Psoas muscle (tissue), 8 donors: Measurements from ENCODE around the gene UGT1A4. TPM values are rescaled to one million over a fixed set of nuclear protein-coding genes. Genes with fewer than 3 reads are reported as not detected.
"Not testable (repeated sequence)": the region's sequence is repeated elsewhere in the genome, so short reads cannot be mapped to it uniquely, and the experiment has no call there.

Experiments
- ATAC-seq, 4 donors: fragments of 200-7000 bp; cut with Tn5 transposase; one replicate each; pipeline ENCODE4 v1.9.1; 2020; ENCODE audit warnings: moderate library complexity in 3 of 4, mild to moderate bottlenecking in 2 of 4
- DNase-seq, 2 donors: peaks; one replicate each; pipeline ENCODE4 v3.0.0-alpha.2; 2020
- H3K27ac ChIP-seq: fragments of 200-600 bp; one replicate; pipeline ENCODE4 v1.8.0; 2022
- H3K27me3 ChIP-seq, 3 donors: fragments of 200-600 bp in 1 of 3; one replicate each; pipeline versions ENCODE4 v1.6.1 to v1.8.0; 2013 to 2022; ENCODE audit warnings: low read length in 2 of 3, mild to moderate bottlenecking in 2 of 3, moderate library complexity in 1 of 3; ENCODE audit not compliant: insufficient read depth in 3 of 3
- H3K36me3 ChIP-seq, 2 donors: fragments of 200-600 bp in 1 of 2; one replicate each; pipeline versions ENCODE4 v1.6.1 to v1.8.0; 2013 to 2022; ENCODE audit warnings: low read depth in 1 of 2, mild to moderate bottlenecking in 1 of 2, moderate library complexity in 1 of 2; ENCODE audit not compliant: insufficient read depth in 1 of 2
- H3K4me1 ChIP-seq: fragments of 200-600 bp; one replicate; pipeline ENCODE4 v1.8.0; 2022
- H3K4me3 ChIP-seq: fragments of 200-600 bp; one replicate; pipeline ENCODE4 v1.8.0; 2022; ENCODE audit warnings: mild to moderate bottlenecking
- H3K9me3 ChIP-seq: fragments of 200-600 bp; one replicate; pipeline ENCODE4 v1.8.0; 2022
- WGBS, 3 donors: extraction: QIAGEN DNeasy Blood & Tissue Kit; methylation state at CpG; one replicate each; pipeline versions ENCODE4 v1.1.6 to v1.1.7; 2013; 5-methylcytosine and 5-hydroxymethylcytosine counted together
- intact Hi-C, 2 donors: fragments of 100-400 bp; cut with DNase I; formaldehyde crosslinking; loops; one replicate each; pipeline versions ENCODE4 v1.11.0 to v1.14.2; 2022
- polyA plus RNA-seq, 3 donors: library from polyadenylated mRNA; stranded (reverse); fragments of 200-250 nt; gene quantifications; one replicate each; pipeline ENCODE4 v1.2.3, GENCODE V29; 2013
- total RNA-seq, 4 donors: library from RNA; stranded (reverse); fragmentation: NEBNext Ultra II Directional in 2 of 4; extraction: Animal tissue kit (Norgen Biotek cat#: 25700) in 2 of 4; gene quantifications; one replicate each; pipeline versions ENCODE4 v1.2.1 to v1.2.4, GENCODE V29; 2021 to 2023
- TF ChIP-seq, protein P1 (sequence below): fragments of 200-600 bp; IDR thresholded peaks from one replicate; pipeline ENCODE4 v1.8.0; 2022; ENCODE audit warnings: antibody characterized with exemption
- donor health status: healthy with polysubstance abuse.
- donor health status: DM: no; HTN: no; CAD: no; lungs with moderate emphysema.
- donor health status: Bipolar disorder and iron deficiency.
- donor health status: healthy.
- donor health status: DM: yes; HTN: yes; CAD: no.
- donor health status: DM: no; HTN: no; CAD: no.
- donor health status: DM: no; HTN: no; CAD: no.
- donor health status: DM: yes; HTN: yes; CAD: no.

UGT1A4 gene
- total and polyA plus RNA-seq, 7 donors: not detected

DNA sequence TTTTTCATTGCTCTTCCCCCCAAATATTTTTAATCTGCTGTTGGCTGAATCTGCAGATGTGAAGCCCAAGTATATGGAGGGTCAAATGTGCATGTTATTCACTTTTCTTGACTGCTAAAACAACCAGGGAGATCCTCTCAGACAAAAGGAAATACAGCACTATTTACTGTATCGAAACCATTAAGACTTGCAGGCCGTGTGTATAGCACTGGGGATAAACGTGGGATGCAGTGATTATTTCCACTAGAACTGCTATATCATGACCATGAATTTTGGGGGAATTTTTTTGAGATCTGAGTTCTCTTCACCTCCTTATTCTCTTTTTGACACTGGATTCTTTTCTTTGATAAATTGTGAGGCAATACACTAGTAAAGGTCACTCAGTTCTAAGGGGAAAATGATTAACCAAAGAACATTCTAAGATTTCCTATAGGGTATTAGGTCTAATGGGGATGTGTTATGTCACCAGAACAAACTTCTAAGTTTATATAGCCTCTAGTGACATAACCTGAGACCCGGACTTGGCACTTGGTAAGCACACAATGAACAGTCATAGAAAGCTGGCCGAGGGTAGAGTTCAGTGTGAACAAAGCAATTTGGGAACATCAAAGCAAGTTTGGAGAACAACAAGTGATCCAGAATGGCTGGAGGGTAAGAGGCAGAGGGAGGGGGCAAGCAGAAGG is 26.7 kb downstream of the UGT1A4 start:
- no peak for ATAC-seq
- intact Hi-C loops: no loop called here
- Histone ChIP-seq H3K9me3 (no peaks in the 10 kb centered on the region), H3K36me3 (no peaks in the 10 kb centered on the region), H3K27me3 (no peaks in the 10 kb centered on the region), H3K4me1 (no peaks in the 10 kb centered on the region), H3K4me3 (no peak overlapping the region), H3K27ac (no peak overlapping the region)
- TF ChIP-seq, protein P1, sequence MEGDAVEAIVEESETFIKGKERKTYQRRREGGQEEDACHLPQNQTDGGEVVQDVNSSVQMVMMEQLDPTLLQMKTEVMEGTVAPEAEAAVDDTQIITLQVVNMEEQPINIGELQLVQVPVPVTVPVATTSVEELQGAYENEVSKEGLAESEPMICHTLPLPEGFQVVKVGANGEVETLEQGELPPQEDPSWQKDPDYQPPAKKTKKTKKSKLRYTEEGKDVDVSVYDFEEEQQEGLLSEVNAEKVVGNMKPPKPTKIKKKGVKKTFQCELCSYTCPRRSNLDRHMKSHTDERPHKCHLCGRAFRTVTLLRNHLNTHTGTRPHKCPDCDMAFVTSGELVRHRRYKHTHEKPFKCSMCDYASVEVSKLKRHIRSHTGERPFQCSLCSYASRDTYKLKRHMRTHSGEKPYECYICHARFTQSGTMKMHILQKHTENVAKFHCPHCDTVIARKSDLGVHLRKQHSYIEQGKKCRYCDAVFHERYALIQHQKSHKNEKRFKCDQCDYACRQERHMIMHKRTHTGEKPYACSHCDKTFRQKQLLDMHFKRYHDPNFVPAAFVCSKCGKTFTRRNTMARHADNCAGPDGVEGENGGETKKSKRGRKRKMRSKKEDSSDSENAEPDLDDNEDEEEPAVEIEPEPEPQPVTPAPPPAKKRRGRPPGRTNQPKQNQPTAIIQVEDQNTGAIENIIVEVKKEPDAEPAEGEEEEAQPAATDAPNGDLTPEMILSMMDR: no peak
- DNase-seq: no peak
- WGBS, 3 donors: 53 to 60% (median 56%) methylated on average over 5 of the region's 5 CpGs

DNA sequence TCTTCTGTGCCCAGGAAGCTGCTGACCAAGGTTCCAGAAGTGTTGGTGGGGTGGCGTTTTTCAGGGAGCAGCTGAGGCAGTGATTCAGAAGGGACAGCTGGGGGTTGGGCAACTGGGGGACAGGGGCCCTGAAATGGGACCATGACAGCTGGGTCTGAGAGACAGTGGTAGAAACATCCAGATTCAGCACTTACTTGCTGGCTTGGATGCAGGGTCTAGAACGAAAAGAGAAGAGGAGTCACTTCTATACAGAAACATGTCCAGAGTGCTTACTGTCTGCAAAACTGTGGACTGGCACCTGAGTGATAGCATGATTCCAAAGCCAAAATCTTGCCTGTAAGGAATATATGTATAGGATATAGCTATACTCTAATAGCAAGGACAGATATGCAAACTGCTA is 27.3 kb downstream of the UGT1A4 start:
- H3K9me3 ChIP-seq, H3K4me3 ChIP-seq, H3K4me1 ChIP-seq, H3K27me3 ChIP-seq, intact Hi-C loops, H3K27ac ChIP-seq, DNase-seq, H3K36me3 ChIP-seq, ATAC-seq: not testable (repeated sequence)
- WGBS, 3 donors: 55 to 72% (median 56%) methylated on average over 2 of the region's 2 CpGs

GRCh38 chr2:233746475-233747282 is 28.1 kb downstream of the UGT1A4 start:
- TF ChIP-seq, protein P1: no peak

DNA sequence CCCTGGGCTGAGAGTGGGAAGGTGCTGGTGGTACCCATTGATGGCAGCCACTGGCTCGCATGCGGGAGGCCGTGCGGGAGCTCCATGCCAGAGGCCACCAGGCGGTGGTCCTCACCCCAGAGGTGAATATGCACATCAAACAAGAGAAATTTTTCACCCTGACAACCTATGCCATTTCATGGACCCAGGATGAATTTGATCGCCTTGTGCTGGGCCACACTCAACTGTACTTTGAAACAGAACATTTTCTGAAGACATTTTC is 28.7 kb downstream of the UGT1A4 start:
- no peaks in the 10 kb centered on the region for H3K4me1 ChIP-seq
- no peaks in the 10 kb centered on the region for H3K27me3 ChIP-seq
- H3K9me3 ChIP-seq: no peaks in the 10 kb centered on the region
- intact Hi-C loops: no loop called here
- TF ChIP-seq, protein P1: no peak
- H3K4me3 ChIP-seq: no peak overlapping the region
- no peak overlapping the region for H3K27ac ChIP-seq
- no peak for DNase-seq
- WGBS, 3 donors: 87 to 97% (median 92%) methylated on average over 6 of the region's 6 CpGs
- no peak for ATAC-seq
- no peaks in the 10 kb centered on the region for H3K36me3 ChIP-seq

More at GRCh38 chr2:233746475-233747282, 28.1 kb downstream of the UGT1A4 start:
- Histone ChIP-seq H3K4me3 (no peak overlapping the region), H3K36me3 (no peaks in the 10 kb centered on the region), H3K9me3 (no peaks in the 10 kb centered on the region), H3K27ac (no peak overlapping the region), H3K4me1 (no peaks in the 10 kb centered on the region), H3K27me3 (no peaks in the 10 kb centered on the region)
- intact Hi-C loops: no loop called here
- WGBS, 3 donors: 69 to 71% (median 70%) methylated on average over 10 of the region's 10 CpGs
- DNase-seq: no peak
- ATAC-seq: no peak

DNA sequence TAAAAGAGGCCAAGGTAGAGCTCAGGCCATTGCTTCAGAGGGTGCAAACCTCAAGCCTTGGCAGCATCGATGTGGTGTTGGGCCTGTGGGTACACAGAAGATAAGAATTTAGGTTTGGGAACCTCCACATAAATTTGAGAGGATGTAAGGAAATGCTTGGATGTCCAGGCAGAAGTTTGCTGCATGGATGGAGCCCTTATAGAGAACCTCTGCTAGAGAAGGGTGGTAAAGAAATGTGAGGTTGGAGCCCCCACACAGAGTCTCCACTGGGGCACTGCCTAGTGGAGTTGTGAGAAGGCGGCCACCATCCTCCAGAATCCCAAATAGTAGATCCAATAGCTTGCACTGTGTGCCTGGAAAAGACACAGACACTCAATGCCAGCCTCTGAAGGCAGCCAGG is 32.2 kb downstream of the UGT1A4 start:
- intact Hi-C loops, H3K27ac ChIP-seq, DNase-seq, H3K36me3 ChIP-seq, ATAC-seq, H3K4me1 ChIP-seq, H3K4me3 ChIP-seq, H3K9me3 ChIP-seq, H3K27me3 ChIP-seq: not testable (repeated sequence)
- 70 to 94% (median 79%) methylated on average over 2 of the region's 2 CpGs for WGBS, 3 donors

DNA sequence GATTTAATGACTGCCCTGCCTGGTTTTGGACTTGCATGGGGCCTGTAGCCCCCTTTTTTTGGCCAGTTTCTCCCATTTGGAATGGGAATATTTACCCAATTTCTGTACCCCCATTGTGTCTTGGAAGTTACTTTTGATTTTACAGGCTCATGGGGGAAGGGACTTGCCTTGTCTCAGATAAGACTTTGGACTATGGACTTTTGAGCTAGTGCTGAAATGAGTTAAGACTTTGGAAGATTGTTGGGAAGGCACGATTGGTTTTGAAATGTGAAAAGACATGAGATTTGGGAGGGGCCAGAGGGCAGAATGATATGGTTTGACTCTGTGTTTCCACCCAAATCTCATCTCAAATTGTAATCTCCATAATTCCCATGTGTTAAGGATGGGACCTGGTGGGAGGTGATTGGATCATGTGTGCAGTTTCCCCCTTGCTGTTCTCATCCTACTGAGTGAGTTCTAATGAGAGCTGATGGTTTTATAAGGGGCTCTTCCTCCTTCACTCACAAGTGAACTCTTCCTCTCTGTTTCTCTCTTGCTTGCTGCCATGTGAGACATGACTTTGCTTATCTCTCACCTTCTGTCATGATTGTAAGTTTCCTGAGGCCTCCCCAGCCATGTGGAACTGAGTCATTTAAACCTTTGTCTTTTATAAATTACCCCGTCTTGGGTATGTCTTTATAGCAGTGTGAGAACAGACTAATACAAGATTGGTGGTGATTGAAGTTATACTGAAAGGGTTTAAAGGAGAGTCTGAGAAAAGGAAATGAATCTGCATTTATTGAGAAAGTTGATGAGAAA is 32.9 kb downstream of the UGT1A4 start:
- not testable (repeated sequence) for H3K27ac ChIP-seq
- WGBS, 3 donors: 67 to 76% (median 73%) methylated on average over 2 of the region's 2 CpGs

More for the DNA sequence above, 32.9 kb downstream of the UGT1A4 start:
- ATAC-seq, DNase-seq, H3K36me3 ChIP-seq, H3K4me1 ChIP-seq, H3K9me3 ChIP-seq, intact Hi-C loops, H3K4me3 ChIP-seq, H3K27me3 ChIP-seq: not testable (repeated sequence)
